Subcutaneous abdominal adipose tissue (tissue), 5 donors: ENCODE measurements around the gene EIF4B.
A peak's percentile ranks its signal among the peaks of the same experiment; 100 is the strongest.
"Not testable (repeated sequence)": the region's sequence is repeated elsewhere in the genome, so short reads cannot be mapped to it uniquely, and the experiment has no call there.

Source experiments
- H3K27ac ChIP-seq: one replicate; pipeline ENCODE4 v1.7.0; 2013; ENCODE audit warnings: low read depth, mild to moderate bottlenecking, inconsistent platforms, low read length, moderate library complexity
- H3K27me3 ChIP-seq, 5 donors: one replicate each; pipeline ENCODE4 v1.7.0; 2013; ENCODE audit warnings: low read length in 5 of 5, inconsistent platforms in 1 of 5; ENCODE audit not compliant: control insufficient read depth in 5 of 5, insufficient read depth in 4 of 5
- H3K36me3 ChIP-seq, 5 donors: one replicate each; pipeline ENCODE4 v1.7.0; 2013; ENCODE audit warnings: low read length in 5 of 5; ENCODE audit not compliant: control insufficient read depth in 5 of 5, insufficient read depth in 5 of 5
- H3K4me1 ChIP-seq, 5 donors: one replicate each; pipeline ENCODE4 v1.7.0; 2013; ENCODE audit warnings: low read length in 5 of 5, mild to moderate bottlenecking in 3 of 5, moderate library complexity in 1 of 5; ENCODE audit not compliant: control insufficient read depth in 5 of 5, insufficient read depth in 5 of 5
- H3K4me3 ChIP-seq, 5 donors: one replicate each; pipeline ENCODE4 v1.7.0; 2013; ENCODE audit warnings: low read length in 5 of 5, low read depth in 1 of 5
- H3K9ac ChIP-seq, 5 donors: one replicate each; pipeline ENCODE4 v1.7.0; 2013; ENCODE audit warnings: low read length in 5 of 5, mild to moderate bottlenecking in 4 of 5, moderate library complexity in 3 of 5
- H3K9me3 ChIP-seq, 5 donors: one replicate each; pipeline ENCODE4 v1.7.0; 2013; ENCODE audit warnings: low read length in 5 of 5; ENCODE audit not compliant: control insufficient read depth in 5 of 5
- donor health status: healthy.
- donor health status: healthy.
- donor health status: healthy.
- donor health status: healthy.
- donor health status: healthy.

EIF4B gene

GRCh38 chr12:52992699-52993557 is 13.3 kb upstream of the EIF4B start:
- H3K27me3 ChIP-seq, result no peaks in the 10 kb centered on the region
- no peaks in the 10 kb centered on the region for H3K4me1 ChIP-seq
- H3K9me3 ChIP-seq, result no peaks in the 10 kb centered on the region
- H3K36me3 ChIP-seq, result no peaks in the 10 kb centered on the region
- H3K27ac ChIP-seq, result no peak overlapping the region
- H3K9ac ChIP-seq, result no peak overlapping the region
- H3K4me3 ChIP-seq, result no peak overlapping the region

DNA sequence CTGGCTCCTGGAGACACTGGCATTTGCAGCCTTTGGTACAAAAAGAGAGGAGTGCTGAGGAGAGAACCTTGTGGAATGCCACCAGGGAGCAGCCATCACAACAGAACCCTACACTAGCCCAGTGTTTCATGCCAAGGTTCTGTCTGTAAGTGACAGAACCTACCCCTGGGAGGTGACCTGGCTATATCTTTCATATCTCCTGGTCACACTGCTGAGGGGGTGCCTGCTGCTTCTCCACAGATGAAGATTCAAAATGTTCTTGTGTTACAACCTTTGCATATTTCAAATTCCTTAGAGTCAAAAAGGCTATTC is 12.7 kb upstream of the EIF4B start:
- Histone ChIP-seq H3K4me1 (no peaks in the 10 kb centered on the region), H3K27ac (no peak overlapping the region), H3K27me3 (no peaks in the 10 kb centered on the region), H3K9me3 (no peaks in the 10 kb centered on the region), H3K4me3 (no peak overlapping the region), H3K9ac (no peak overlapping the region), H3K36me3 (no peaks in the 10 kb centered on the region)

GRCh38 chr12:53004178-53004577 is 2.1 kb upstream of the EIF4B start:
- Histone ChIP-seq H3K4me3 (no peak overlapping the region), H3K36me3 (no peaks in the 10 kb centered on the region), H3K4me1 (peaks cover 0 to 48% (median 43%) of the 10 kb centered on the region in 5 donors), H3K9ac (peak overlapping the region in 1 of 5 donors; percentile 32), H3K27me3 (no peaks in the 10 kb centered on the region), H3K27ac (no peak overlapping the region), H3K9me3 (no peaks in the 10 kb centered on the region)

DNA sequence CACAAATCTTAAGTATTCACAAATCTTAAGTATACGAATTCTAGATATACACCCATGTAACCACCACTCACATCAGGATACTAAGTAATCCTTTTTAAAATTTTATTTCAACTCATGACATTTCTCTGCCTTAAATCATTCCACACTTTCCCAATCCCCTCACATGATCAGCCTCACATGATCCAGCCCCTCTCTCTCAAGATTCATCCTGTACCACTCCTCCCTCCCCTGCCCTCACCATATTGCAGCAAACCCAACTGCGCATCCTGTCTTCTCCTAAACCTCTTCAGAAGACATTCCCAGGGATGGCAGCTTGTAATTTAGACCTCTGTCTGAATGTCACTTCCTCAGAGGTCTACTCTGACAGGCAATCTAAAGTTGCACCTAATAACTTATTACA is 1.7 kb upstream of the EIF4B start:
- H3K27ac ChIP-seq, result peak overlapping the region; percentile 1

DNA sequence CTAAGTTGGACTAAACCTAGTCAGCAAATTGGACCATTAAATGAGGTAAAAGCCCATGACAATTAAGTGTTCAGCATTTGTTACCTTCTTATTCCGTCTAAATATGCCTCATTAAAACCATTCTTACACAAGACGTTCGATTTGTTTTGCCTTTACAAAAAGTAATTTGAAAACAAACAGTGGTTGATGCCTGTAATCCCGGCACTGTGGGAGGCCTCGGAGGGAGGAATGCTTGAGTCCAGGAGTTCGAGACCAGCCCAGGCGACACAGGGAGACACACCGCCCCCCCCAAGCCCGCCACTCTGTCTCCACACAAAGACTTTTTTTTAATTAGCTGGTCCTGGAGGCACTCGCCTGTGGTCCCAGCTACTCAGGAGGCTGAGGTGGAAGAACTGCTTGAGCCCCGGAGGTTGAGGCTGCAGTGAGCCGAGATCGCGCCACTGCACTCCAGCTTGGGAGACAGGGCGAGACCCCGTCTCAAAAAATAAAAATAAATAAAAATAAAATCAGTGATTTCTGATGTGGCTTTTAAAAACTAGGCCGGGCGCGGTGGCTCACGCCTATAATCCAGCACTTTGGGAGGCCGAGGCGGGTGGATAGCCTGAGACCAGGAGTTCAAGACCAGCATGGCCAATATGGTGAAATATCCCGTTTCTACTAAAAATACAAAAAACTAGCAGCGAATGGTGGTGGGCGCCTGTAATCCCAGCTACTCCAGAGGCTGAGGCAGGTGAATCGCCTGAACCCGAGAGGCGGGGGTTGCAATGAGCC is 856 bp upstream of the EIF4B start:
- H3K36me3 ChIP-seq, result peaks cover 0 to 4% (median 0%) of the 10 kb centered on the region in 5 donors
- H3K27me3 ChIP-seq, result no peaks in the 10 kb centered on the region
- peaks cover 2 to 55% (median 51%) of the 10 kb centered on the region in 5 donors for H3K4me1 ChIP-seq
- H3K4me3 ChIP-seq, result peak overlapping the region; percentile 77 to 96 (median 86)
- H3K27ac ChIP-seq, result peak overlapping the region; percentile 57
- H3K9ac ChIP-seq, result peak overlapping the region in 4 of 5 donors; percentile 59 to 82 (median 62)
- H3K9me3 ChIP-seq, result no peaks in the 10 kb centered on the region

More for the DNA sequence above, 1.7 kb upstream of the EIF4B start:
- peak overlapping the region in 1 of 5 donors; percentile 32 for H3K9ac ChIP-seq
- no peak overlapping the region for H3K4me3 ChIP-seq
- no peaks in the 10 kb centered on the region for H3K27me3 ChIP-seq
- peaks cover 2 to 52% (median 47%) of the 10 kb centered on the region in 5 donors for H3K4me1 ChIP-seq
- peaks cover 0 to 3% (median 0%) of the 10 kb centered on the region in 5 donors for H3K36me3 ChIP-seq
- H3K9me3 ChIP-seq, result no peaks in the 10 kb centered on the region

DNA sequence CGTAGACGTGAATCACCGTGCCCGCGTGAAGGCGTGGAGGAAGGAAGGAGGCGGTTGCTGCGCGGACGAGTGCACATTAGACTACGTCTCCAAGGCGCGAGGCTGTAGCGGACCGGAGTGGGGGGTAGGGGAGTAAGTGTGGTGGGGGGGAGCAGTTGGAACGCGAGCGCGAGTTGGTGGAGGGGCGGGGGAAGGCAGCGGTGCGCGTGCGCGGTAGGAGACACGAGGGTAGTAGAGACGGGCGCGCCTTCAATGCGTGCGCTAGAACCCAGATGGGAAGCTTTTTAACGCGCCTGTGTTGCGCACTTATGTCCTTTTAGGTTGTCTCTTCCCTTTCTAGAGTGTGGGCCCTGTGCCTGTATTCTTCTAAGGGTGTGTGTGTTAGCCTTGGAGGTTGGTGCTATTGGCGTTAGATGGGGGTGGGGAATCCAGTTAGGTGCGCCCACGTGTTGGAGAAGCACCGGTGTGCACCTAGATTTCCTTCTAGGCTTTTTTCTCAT is 604 bp downstream of the EIF4B start:
- H3K9me3 ChIP-seq, result no peaks in the 10 kb centered on the region
- H3K27ac ChIP-seq, result peak overlapping the region; percentile 96
- H3K27me3 ChIP-seq, result no peaks in the 10 kb centered on the region
- peak overlapping the region; percentile 92 to 98 (median 96) for H3K9ac ChIP-seq
- peak overlapping the region; percentile 86 to 98 (median 88) for H3K4me3 ChIP-seq
- H3K36me3 ChIP-seq, result peaks cover 0 to 7% (median 4%) of the 10 kb centered on the region in 5 donors
- H3K4me1 ChIP-seq, result peaks cover 2 to 66% (median 51%) of the 10 kb centered on the region in 5 donors

DNA sequence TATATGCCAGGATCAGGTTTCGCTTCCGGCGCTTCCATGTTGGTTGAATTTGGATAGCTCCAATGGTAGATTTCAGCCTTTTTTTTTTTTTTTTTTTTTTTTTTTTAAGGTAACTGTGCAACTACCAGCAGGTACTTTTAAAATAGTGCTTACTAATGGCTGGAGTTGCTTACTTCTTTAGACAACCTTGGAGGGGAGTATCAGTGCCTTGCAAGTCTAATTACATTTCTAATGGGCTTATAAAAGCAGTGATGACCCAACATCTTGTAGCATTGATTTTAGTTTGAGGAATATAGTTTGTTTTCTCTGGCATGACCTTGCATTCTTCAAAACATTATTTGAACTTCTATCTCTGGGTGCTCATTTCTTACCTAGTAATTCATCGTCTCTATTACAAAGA is 1.1 kb downstream of the EIF4B start:
- peaks cover 0 to 7% (median 4%) of the 10 kb centered on the region in 5 donors for H3K36me3 ChIP-seq
- H3K27ac ChIP-seq, result peak overlapping the region; percentile 96
- no peaks in the 10 kb centered on the region for H3K27me3 ChIP-seq
- no peaks in the 10 kb centered on the region for H3K9me3 ChIP-seq
- H3K9ac ChIP-seq, result peak overlapping the region in 4 of 5 donors; percentile 20 to 98 (median 64)
- H3K4me1 ChIP-seq, result peaks cover 2 to 71% (median 51%) of the 10 kb centered on the region in 5 donors
- peak overlapping the region; percentile 86 to 98 (median 88) for H3K4me3 ChIP-seq

DNA sequence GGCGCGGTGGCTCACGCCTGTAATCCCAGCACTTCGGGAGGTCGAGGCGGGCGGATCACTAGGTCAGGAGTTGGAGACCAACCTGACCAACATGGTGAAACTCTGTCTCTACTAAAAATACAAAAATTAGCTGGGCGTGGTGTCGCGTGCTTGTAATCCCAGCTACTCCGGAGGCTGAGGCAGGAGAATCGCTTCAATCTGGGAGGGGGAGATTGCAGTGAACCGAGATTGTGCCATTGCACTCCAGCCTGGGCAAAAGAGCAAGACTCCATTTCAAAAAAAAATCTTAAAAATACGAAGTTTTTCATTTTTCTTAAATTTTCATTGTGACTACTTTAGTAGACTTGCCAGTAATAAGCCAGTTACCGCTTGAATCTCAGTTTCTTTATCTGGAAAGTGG is 2.5 kb downstream of the EIF4B start:
- H3K4me1 ChIP-seq, result peaks cover 3 to 75% (median 60%) of the 10 kb centered on the region in 5 donors
- H3K9me3 ChIP-seq, H3K27me3 ChIP-seq, H3K4me3 ChIP-seq, H3K9ac ChIP-seq, H3K36me3 ChIP-seq, H3K27ac ChIP-seq: not testable (repeated sequence)

GRCh38 chr12:53010955-53011354 is 4.7 kb downstream of the EIF4B start:
- H3K9me3 ChIP-seq, result no peaks in the 10 kb centered on the region
- no peak overlapping the region for H3K9ac ChIP-seq
- peaks cover 3 to 56% (median 42%) of the 10 kb centered on the region in 5 donors for H3K4me1 ChIP-seq
- peaks cover 0 to 7% (median 4%) of the 10 kb centered on the region in 5 donors for H3K36me3 ChIP-seq
- H3K27ac ChIP-seq, result no peak overlapping the region
- no peaks in the 10 kb centered on the region for H3K27me3 ChIP-seq
- H3K4me3 ChIP-seq, result no peak overlapping the region

DNA sequence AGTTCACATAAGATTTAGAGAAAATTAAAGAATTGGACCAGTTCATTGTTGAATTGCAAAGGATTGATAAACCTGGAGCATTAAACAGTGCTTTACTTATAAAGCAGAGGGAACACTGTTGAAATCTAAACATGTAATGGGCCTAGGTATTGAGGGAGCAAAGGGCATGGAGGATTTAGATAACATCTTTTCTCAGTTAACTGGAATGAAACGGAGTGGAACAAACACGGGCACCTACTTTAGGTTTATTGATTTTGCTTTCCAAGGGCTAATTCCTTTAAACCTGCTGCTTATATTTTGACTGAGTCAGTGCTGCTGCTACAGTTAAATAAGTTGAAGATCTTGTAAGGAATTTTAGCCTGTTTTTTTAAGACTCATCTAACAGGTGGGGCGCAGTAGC is 5.6 kb downstream of the EIF4B start:
- H3K27me3 ChIP-seq, result no peaks in the 10 kb centered on the region
- H3K4me3 ChIP-seq, result no peak overlapping the region
- no peaks in the 10 kb centered on the region for H3K9me3 ChIP-seq
- peaks cover 3 to 55% (median 37%) of the 10 kb centered on the region in 5 donors for H3K4me1 ChIP-seq
- peak overlapping the region in 3 of 5 donors; percentile 3 to 46 (median 30) for H3K9ac ChIP-seq
- H3K27ac ChIP-seq, result peak overlapping the region; percentile 30
- peaks cover 0 to 15% (median 6%) of the 10 kb centered on the region in 5 donors for H3K36me3 ChIP-seq
